Nephron progenitor cell (in vitro differentiated cells): ENCODE data around the gene PYDC1.
"Not testable (repeated sequence)": the region's sequence is repeated elsewhere in the genome, so short reads cannot be mapped to it uniquely, and the experiment has no call there.

Source experiments
- DNase-seq: peaks from one replicate; pipeline ENCODE4 v3.0.0; 2021
- H3K27ac Mint-ChIP-seq: 2 replicates; pipeline ENCODE4 v1.8.0; 2021; ENCODE audit warnings: mild to moderate bottlenecking, moderate library complexity, mixed read lengths
- H3K27me3 Mint-ChIP-seq: 2 replicates; pipeline ENCODE4 v1.8.0; 2021; ENCODE audit warnings: mild to moderate bottlenecking, low read depth, mixed read lengths; ENCODE audit not compliant: poor library complexity
- H3K36me3 Mint-ChIP-seq: 2 replicates; pipeline ENCODE4 v1.8.0; 2021; ENCODE audit warnings: low read depth, mixed read lengths
- H3K4me1 Mint-ChIP-seq: 2 replicates; pipeline ENCODE4 v1.8.0; 2021; ENCODE audit warnings: mixed read lengths
- H3K4me3 Mint-ChIP-seq: 2 replicates; pipeline ENCODE4 v1.8.0; 2021; ENCODE audit warnings: mild to moderate bottlenecking, moderate library complexity, mixed read lengths
- H3K9me3 Mint-ChIP-seq: 2 replicates; pipeline ENCODE4 v1.8.0; 2021; ENCODE audit warnings: mild to moderate bottlenecking, moderate library complexity, mixed read lengths
- TF ChIP-seq, protein P1 (sequence below): fragments of 200-600 bp; sonication (generic); IDR thresholded peaks from 2 replicates; pipeline ENCODE4 v1.5.0; 2021; ENCODE audit warnings: antibody characterized with exemption

PYDC1 gene

DNA sequence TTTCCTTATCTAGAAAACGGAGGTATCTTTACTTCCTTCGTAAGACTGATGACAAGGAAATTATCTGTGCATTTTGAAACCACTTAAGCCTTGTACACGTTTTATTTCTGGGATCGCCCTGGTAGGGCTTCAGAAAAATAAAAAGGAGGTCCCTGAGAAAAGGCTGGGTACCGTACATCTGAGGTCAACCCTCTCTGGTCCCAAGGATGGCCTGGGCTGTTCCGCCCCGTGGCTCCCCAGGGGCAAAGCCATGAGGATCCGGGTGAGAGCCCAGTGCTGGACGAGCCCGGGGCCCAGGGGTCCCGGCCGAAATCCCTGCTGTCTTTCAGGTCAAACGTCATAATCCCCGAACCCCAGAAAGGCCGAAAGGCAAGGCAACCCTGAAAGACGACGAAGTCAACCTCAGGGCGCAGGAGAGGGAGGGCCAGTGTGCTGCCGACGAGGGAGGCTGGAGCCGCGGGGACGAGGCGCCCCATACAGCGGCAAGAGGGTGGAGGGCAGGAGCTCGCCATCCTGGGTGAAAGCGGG, 37.7 kb downstream of the PYDC1 start:
- DNase-seq, result no peak
- H3K4me3 Mint-ChIP-seq, result peak overlapping the region; percentile 99
- H3K27ac Mint-ChIP-seq, result peak overlapping the region; percentile 96
- no peaks in the 10 kb centered on the region for H3K27me3 Mint-ChIP-seq
- TF ChIP-seq, protein P1, sequence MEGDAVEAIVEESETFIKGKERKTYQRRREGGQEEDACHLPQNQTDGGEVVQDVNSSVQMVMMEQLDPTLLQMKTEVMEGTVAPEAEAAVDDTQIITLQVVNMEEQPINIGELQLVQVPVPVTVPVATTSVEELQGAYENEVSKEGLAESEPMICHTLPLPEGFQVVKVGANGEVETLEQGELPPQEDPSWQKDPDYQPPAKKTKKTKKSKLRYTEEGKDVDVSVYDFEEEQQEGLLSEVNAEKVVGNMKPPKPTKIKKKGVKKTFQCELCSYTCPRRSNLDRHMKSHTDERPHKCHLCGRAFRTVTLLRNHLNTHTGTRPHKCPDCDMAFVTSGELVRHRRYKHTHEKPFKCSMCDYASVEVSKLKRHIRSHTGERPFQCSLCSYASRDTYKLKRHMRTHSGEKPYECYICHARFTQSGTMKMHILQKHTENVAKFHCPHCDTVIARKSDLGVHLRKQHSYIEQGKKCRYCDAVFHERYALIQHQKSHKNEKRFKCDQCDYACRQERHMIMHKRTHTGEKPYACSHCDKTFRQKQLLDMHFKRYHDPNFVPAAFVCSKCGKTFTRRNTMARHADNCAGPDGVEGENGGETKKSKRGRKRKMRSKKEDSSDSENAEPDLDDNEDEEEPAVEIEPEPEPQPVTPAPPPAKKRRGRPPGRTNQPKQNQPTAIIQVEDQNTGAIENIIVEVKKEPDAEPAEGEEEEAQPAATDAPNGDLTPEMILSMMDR, result no peak
- peaks cover 31% of the 10 kb centered on the region for H3K36me3 Mint-ChIP-seq
- H3K4me1 Mint-ChIP-seq, result peaks cover 51% of the 10 kb centered on the region
- no peaks in the 10 kb centered on the region for H3K9me3 Mint-ChIP-seq

DNA sequence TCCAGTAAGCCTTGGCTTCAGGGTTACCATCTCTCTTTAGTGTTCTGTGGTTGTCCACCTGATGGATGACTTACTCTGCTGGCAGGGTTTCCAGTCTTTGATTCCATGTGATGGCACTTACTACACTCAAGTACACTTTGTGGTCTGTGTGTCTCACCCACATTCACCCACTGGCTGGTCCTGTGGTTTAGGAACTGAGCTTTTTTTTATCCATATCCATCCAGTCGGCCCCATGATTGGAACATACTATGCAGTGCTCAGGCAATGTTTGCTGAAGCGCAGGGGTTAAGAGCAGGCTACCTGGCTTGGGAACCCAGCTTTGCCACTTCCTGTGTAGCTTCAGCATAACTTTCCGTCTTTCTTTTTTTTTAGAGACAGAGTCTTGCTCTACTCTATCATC, 39.8 kb downstream of the PYDC1 start:
- Mint-ChIP-seq H3K9me3 (no peaks in the 10 kb centered on the region), H3K4me1 (peaks cover 36% of the 10 kb centered on the region), H3K27ac (peak overlapping the region; percentile 78), H3K27me3 (no peaks in the 10 kb centered on the region), H3K4me3 (no peak overlapping the region), H3K36me3 (peaks cover 10% of the 10 kb centered on the region)
- TF ChIP-seq, protein P1, result no peak
- no peak for DNase-seq

DNA sequence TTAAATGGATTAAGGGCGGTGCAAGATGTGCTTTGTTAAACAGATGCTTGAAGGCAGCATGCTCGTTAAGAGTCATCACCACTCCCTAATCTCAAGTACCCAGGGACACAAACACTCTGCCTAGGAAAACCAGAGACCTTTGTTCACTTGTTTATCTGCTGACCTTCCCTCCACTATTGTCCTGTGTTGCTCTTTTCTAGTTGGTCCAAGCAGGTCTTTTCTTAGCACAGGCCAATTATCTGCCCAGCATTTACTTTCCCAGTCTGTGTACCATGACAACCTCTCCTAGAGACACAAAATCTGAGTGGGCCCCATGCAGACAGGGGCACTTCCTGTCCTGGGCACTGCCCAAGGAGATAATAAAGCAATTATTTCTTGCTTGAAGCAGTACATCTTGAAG, 46.9 kb downstream of the PYDC1 start:
- DNase-seq, H3K36me3 Mint-ChIP-seq, H3K9me3 Mint-ChIP-seq, H3K27ac Mint-ChIP-seq, H3K4me3 Mint-ChIP-seq, H3K27me3 Mint-ChIP-seq: not testable (repeated sequence)
- peaks cover 30% of the 10 kb centered on the region for H3K4me1 Mint-ChIP-seq

DNA sequence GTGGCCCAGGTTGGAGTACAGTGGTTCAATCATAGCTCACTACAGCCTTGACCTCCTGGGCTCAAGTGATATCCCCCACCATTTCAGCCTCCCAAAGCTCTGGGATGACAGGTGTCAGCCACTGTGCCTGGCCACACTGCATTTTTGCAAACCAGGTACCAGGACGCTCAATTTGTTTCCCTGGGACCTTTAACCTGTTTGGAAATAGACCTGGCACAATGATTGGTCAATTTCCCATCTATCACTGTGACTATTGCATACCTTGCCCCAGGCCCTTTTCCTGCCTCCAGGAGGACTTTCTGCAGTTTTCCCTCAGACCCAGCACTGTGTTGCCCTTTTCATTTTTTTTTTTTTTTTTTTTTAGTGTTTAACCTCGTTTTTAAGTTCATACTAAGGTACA, 48.1 kb downstream of the PYDC1 start:
- DNase-seq, result no peak
- Mint-ChIP-seq H3K27ac (peak overlapping the region; percentile 77), H3K4me1 (peaks cover 24% of the 10 kb centered on the region), H3K9me3 (no peaks in the 10 kb centered on the region), H3K36me3 (no peaks in the 10 kb centered on the region), H3K27me3 (no peaks in the 10 kb centered on the region), H3K4me3 (no peak overlapping the region)
- TF ChIP-seq, protein P1, result no peak

DNA sequence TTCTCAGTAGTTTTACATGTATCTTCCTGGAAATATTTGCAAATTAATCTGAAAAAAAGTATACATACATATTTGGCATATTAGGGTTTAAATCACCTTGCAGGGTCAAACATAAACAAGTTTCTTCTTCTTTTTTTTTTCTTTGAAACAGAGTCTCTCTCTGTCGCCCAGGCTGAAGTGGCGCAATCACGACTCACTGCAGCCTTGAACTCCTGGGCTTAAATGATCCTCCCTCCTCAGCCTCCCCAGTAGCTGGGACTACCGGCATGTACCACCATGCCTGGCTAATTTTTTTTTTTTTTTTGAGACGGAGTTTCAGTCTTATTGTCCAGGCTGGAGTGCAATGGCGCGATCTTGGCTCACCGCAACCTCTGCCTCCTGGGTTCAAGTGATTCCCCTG, 49.6 kb downstream of the PYDC1 start:
- H3K36me3 Mint-ChIP-seq, result no peaks in the 10 kb centered on the region
- no peak for DNase-seq
- no peak overlapping the region for H3K4me3 Mint-ChIP-seq
- peaks cover 19% of the 10 kb centered on the region for H3K4me1 Mint-ChIP-seq
- TF ChIP-seq, protein P1, result no peak
- no peak overlapping the region for H3K27ac Mint-ChIP-seq
- no peaks in the 10 kb centered on the region for H3K9me3 Mint-ChIP-seq
- H3K27me3 Mint-ChIP-seq, result peaks cover 4% of the 10 kb centered on the region
